IgD-negative memory B cell (primary cell): ENCODE measurements around the gene MYBPH. TPM values are rescaled to one million over a fixed set of nuclear protein-coding genes. Genes with fewer than 3 reads are reported as not detected.

Experiments
- polyA plus RNA-seq: library from polyadenylated mRNA; unstranded; fragments of 300-500 nt; fragmentation: Illumina TruSeq; gene quantifications from one replicate; pipeline ENCODE4 v1.2.3, GENCODE V29; 2021

The MYBPH gene
- polyA plus RNA-seq, 1 donor from 2014 or later = not detected

Other genes with a start within 250 kb of the MYBPH start
- 15.3 TPM for gene KLHL12, start 248.6 kb downstream of the MYBPH start, polyA plus RNA-seq
- gene ADIPOR1, start 217.5 kb downstream of the MYBPH start, polyA plus RNA-seq = 91.5 TPM
- 35.3 TPM for gene CYB5R1, start 208.6 kb downstream of the MYBPH start, polyA plus RNA-seq
- 46.7 TPM for gene TMEM183A, start 168.5 kb downstream of the MYBPH start, polyA plus RNA-seq
- gene PPFIA4, start 149.3 kb downstream of the MYBPH start, polyA plus RNA-seq = not detected
- gene MYOG, start 89.8 kb downstream of the MYBPH start, polyA plus RNA-seq = not detected
- not detected for gene ADORA1, start 48.1 kb downstream of the MYBPH start, polyA plus RNA-seq
- not detected for gene CHI3L1, start 10.9 kb upstream of the MYBPH start, polyA plus RNA-seq
- 0.75 TPM for gene CHIT1, start 53.8 kb upstream of the MYBPH start, polyA plus RNA-seq
- 202 TPM for gene BTG2, start 129.7 kb upstream of the MYBPH start, polyA plus RNA-seq
- 0.28 TPM for gene FMOD, start 175.3 kb upstream of the MYBPH start, polyA plus RNA-seq